Cerebellar nuclear complex (tissue), 1 donor: Measurements from ENCODE around the gene DPF3.
"Not testable (repeated sequence)": the region's sequence is repeated elsewhere in the genome, so short reads cannot be mapped to it uniquely, and the experiment has no call there.

ENCODE experiments used
- DNase-seq, 2 experiments: peaks; one replicate each; lab custom pipeline; 2025; lab: John Stamatoyannopoulos, UW

DPF3 gene

DNA sequence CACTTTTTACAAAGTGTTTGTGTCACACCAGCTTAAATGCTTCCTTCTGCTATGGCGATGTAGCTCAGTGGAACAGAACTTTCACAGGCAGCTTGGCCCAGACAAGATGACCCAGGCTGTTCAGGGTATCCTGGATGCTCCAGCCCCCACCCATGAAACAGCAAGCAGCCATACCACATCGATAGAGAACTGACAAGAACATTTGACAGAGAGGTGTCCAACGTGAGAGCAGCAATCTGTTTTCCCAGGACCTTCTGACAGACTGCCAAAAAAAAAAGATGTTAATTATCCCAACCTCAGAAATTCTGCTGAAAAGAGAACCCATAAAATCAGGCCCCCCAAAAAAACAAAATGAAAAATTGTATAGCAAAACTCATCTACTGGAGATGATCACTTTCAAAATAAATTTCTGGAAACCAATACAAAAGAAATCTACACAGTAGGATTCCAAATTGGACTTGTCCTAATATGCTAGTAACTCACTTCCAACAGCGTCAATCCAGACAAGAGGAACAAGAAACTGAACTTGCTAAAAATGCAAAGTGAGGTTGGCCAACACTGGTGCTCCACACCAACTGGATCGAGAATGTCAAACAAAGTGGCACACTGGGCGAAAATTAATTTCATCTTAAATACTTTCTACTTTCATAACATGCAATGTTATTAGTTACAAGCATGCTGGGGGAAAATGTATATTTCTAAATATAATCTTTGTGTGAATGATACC, 118.8 kb downstream of the DPF3 start:
- no peak for DNase-seq

GRCh38 chr14:72774141-72774540, 119.8 kb downstream of the DPF3 start:
- no peak for DNase-seq

DNA sequence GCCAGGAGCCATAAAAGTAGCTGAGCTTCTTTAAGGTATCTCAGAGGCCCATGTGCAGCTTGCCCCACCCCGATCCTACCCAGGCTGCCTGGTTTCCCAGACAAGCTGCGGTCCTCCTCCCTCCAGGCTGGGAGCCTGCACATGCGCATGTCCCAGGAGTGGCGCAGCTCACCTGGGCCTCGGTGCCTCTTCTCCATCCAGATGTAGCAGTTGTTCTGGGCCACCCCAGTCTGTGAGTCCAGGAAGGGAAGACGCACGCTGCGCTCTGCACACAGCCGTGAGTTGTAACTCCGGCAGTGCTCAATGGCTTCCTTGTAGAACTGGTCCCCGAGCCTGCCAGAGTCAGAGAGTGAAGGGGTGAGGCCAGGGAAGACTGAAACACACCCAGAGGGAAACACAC, 122.3 kb downstream of the DPF3 start:
- DNase-seq, result no peak

DNA sequence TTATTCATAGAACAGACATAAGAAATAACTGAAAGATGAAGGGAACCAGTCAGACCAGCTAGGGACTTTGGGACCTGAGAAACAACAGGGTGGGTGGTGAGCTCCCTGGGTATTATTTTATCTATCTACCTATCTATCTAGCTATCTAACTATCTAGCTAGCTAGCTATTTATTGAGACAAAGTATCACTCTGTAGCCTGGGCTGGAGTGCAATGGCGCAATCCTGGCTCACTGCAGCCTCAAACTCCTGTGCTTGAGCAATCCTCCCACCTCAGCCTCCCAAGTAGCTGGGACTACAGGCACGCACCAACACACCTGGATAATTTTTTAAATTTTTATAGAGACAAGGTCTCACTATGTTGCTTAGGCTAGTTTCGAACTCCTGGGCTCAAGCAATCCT, 127.6 kb downstream of the DPF3 start:
- DNase-seq, result no peak

DNA sequence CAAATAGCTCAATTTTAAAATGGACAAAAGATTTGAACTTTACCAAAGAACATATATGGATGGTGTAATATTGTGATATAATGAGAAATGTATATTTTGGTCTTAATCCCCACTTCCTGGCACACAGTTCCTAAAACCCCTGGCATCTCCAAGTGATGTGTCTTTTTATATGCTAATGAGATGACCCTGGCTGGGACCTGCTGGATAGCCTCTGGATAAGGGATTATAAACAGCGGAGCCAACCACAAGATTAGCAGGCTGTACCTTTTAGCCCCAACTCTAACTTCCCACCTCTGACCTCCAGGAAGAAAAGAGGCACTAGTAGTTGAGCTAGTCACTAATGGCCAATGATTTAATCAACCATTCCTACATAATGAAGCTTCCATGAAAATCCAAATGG, 130.0 kb downstream of the DPF3 start:
- no peak for DNase-seq

DNA sequence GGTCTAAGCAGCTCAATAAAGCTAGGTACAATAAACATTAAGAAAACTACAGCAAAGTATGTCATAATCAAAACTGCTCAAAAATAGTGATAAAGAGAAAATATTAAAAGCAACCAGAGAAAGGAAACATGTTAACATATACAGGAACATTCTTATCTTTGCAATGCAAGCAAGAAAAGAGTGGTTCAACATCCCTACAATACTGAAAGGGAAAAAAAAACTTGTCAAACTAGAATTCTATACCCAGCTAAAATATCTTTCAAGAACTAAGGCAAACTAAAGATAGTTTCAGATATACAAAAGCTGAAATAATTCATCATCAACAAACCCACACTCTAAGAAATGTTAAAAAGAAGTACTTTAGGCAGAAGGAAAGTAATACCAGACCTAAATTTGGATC, 134.2 kb downstream of the DPF3 start:
- DNase-seq, result no peak

GRCh38 chr14:72758993-72759392, 134.9 kb downstream of the DPF3 start:
- DNase-seq, result no peak

GRCh38 chr14:72758420-72758819, 135.5 kb downstream of the DPF3 start:
- DNase-seq, result no peak

DNA sequence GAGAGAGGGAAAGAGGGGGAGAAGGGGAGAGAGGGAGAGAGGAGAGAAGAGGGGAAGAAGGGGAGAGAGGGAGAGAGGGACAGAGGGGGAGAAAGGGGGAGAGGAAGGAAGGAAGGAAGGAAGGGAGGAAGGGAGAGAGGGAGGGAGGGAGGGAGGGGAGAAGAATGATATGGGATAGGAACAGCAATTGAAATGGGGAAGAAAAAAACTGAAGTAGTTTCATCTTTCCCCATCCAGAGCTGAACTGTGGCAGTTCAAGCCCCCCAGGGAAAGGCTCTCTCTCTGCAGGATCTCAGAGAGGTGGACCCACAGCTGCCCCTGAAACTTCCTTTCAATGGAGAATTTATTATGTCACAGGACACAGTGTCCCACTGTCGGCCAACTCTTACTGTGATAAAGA, 136.9 kb downstream of the DPF3 start:
- DNase-seq, result no peak

- DNase-seq, result no peak
Measured at GRCh38 chr14:72755766-72756165, 138.1 kb downstream of the DPF3 start.

DNA sequence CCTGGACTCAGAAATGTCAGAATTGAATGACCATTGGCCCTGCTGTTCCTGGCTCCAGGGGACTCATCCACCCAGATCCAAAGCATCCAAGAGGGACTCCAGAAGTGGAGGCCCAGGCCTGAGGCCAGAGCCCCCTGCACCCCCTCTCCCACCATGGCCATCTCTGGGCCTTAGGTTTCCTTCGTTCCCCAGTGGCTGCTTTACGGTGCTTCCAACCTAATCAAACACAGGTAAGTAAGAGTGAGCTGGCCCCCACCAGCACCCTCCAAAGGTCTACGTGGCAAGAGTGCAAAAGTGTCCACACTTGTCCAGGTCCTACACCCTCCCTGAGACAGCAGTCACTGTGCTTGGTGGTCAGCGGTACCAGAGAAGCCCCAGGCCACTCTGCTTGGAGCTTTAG, 139.0 kb downstream of the DPF3 start:
- DNase-seq, result no peak

DNA sequence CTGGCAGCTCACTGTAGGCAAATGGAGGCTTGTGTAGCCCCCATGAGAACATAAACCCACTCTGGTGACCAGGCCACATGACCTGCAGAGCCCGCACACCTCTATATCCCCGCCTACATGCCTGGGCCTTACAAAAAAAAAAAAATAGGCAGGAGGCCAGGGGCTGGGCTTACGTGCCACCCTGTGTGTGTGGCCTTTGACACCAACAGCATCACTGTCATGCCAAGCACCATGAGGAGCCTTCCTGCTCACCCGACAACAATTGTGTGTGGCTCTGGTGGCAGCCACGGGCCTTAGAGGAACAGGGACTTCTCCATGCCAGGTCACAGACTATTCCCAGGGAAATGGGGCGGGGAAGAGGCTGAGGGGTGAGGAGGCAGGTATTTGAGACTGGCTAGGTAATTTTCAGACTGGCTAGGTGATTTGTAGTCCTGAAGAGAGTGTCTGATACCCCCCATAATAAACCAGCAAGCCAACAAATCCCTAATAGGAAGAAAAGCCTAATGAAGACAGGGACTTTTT, 140.0 kb downstream of the DPF3 start:
- no peak for DNase-seq

DNA sequence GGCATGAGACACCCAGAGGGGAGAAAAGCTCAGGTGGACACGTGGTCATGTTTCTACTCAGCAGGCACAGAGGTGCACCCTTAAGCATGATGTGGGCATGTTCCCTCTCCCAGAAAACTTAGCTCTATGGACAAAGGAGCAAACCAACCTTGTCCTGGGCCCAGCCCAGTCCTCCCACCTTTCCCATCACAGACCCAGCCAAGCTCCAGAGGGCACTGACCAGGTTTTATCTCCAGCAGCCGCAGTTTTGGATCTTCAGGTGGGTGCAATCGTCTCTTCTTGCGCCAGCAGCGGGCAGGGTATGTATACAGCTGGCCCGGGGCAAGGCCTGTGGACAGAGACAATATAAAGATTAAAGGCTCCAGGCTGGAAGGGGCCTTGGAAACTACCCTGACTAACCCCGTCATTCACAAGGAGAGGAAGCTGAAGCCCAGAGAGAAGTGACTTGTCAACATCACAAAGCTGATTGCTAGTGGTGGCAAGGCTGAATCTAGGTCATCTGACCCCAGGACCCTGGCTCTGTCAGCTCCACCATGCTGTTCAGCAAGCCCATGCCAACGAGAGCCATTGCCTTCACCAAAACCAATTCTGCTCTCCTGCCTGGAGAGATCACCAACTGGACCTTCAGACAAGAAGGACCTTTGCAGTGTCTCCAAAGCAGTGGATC, 140.7 kb downstream of the DPF3 start:
- peak; percentile 64 for DNase-seq

GRCh38 chr14:72752034-72752412, 141.9 kb downstream of the DPF3 start:
- DNase-seq, result no peak

GRCh38 chr14:72751276-72752033, 142.4 kb downstream of the DPF3 start:
- DNase-seq, result no peak

DNA sequence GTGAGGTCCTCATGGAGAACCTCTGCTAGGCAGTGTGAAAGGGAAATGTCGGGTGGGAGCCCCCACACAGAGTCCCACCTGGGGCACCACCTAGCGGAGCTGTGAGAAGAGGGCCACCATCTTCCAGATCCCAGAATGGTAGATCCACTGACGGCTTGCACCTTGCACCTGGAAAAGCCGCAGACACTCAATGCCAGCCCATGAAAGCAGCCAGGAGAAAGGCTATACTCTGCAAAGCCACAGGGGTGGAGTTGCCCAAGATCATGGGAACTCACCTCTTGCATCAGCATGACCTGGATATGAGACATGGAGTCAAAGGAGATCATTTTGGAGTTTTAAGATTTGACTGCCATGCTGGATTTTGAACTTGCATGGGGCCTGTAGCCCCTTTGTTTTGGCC, 145.0 kb downstream of the DPF3 start:
- DNase-seq, result not testable (repeated sequence)

- no peak for DNase-seq
Measured at GRCh38 chr14:72747652-72748051, 146.2 kb downstream of the DPF3 start.

DNA sequence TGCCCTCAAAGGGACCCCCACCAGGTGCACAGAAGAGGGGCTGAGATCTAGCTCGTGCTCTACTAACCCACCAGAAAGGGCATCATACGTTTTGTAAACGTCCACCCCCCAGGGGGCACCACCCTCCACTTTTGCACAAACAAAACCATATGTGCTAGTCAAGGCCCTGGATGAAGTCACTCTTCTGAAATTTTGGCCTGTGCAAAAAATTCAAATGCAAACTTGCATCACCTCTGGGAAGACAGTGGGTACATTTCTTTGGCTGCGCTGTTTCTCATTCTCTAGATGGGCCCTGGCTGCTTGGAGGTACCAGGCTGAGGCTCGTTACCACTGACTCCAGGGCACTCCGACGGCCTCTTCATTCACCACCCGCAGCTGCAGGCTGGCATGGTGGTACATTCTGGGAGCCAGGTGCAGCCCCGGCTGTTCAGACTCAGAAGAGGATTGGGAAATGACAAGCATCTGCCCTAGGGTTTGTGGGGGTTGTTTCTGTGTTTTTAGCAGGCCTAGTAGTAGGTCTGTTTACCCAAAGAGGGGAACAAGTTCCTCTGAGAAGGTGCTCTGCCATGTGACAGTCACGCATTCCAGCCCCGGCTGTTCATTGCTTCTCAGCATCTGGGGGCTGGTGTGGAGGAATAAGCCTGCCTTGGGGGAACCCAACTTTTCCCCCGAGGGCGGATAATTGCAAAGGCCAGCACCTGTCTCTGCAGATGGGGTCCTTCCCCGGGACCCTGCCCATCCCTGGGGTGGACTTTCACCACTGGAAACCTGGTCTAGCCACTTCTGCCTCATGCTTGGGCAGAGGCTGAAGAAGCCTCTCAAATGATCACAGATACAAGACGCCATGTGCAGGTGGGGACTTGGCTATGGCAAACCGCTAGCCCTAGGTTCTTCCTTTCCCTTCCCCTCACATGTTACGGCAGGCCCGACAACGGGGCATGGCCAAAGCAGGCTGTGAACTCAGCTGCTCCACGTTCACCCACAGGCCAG, 147.6 kb downstream of the DPF3 start:
- no peak for DNase-seq

DNA sequence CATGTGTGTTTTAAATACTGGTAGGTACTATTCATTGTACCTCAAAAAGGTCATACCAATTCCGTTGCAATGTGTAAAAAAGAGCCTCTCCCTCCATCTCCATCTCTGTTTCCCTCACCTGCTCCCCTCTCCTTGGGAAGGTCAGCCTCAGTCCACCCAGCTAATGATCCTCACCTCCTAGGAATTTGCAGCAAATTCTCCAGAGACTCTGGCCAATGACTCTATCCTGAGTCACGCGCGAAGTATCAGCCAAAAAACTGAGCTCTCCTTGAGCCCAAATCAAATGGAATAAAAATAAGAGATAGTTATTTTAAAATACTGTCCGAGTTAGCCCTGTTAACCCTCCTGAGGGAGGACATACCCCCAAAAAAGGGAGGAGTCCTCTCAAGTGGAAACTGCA, 148.4 kb downstream of the DPF3 start:
- DNase-seq, result no peak

- DNase-seq, result no peak
Measured at GRCh38 chr14:72744416-72745120, 149.3 kb downstream of the DPF3 start.

- DNase-seq, result no peak
Measured at GRCh38 chr14:72743626-72744025, 150.3 kb downstream of the DPF3 start.
